GM12878 (cell line): Measurements from ENCODE around the gene NANOS1. TPM values are rescaled to one million over a fixed set of nuclear protein-coding genes. Genes with fewer than 3 reads are reported as not detected.
A peak's percentile ranks its signal among the peaks of the same experiment; 100 is the strongest.

ENCODE experiments used
- GABPA ChIP-seq: IDR thresholded peaks from 2 replicates; pipeline ENCODE4 v1.6.1; 2014; ENCODE audit warnings: antibody characterized with exemption, low read depth, mild to moderate bottlenecking, inconsistent platforms
- GATAD2B ChIP-seq: fragments of 450-650 bp; conservative IDR thresholded peaks from 2 replicates; pipeline ENCODE4 v1.6.1; 2017; ENCODE audit warnings: low read depth, mild to moderate bottlenecking, moderate library complexity
- MTA2 ChIP-seq: fragments of 450-650 bp; IDR thresholded peaks from 2 replicates; pipeline ENCODE4 v1.6.1; 2016; ENCODE audit warnings: low read depth, mild to moderate bottlenecking, moderate library complexity
- MTA3 ChIP-seq: IDR thresholded peaks from 2 replicates; pipeline ENCODE4 v1.6.1; 2012; ENCODE audit warnings: low read length, inconsistent platforms, borderline replicate concordance
- NFYB ChIP-seq: IDR thresholded peaks from 2 replicates; pipeline ENCODE4 v1.6.1; 2011; ENCODE audit warnings: low read depth, mild to moderate bottlenecking, low read length, improper control_type of control experiment, moderate library complexity; ENCODE audit not compliant: insufficient read depth
- NR2F1 ChIP-seq: fragments of 450-650 bp; conservative IDR thresholded peaks from 2 replicates; pipeline ENCODE4 v1.6.1; 2017; ENCODE audit warnings: mild to moderate bottlenecking
- NRF1 ChIP-seq: conservative IDR thresholded peaks from 2 replicates; pipeline ENCODE4 v1.6.1; 2011; ENCODE audit warnings: mild to moderate bottlenecking, low read depth, low read length, improper control_type of control experiment
- RCOR1 ChIP-seq: conservative IDR thresholded peaks from 2 replicates; pipeline ENCODE4 v1.6.1; 2012; ENCODE audit warnings: low read depth, low read length, improper control_type of control experiment
- RELA ChIP-seq: fragments of 450-650 bp; IDR thresholded peaks from 2 replicates; pipeline ENCODE4 v1.8.0; 2014; ENCODE audit warnings: borderline replicate concordance; ENCODE audit not compliant: partially characterized antibody
- SUPT20H ChIP-seq: IDR thresholded peaks from 2 replicates; pipeline ENCODE4 v1.6.1; 2011; ENCODE audit warnings: low read depth, mild to moderate bottlenecking, low read length, moderate library complexity, borderline replicate concordance; ENCODE audit not compliant: control insufficient read depth
- polyA plus RNA-seq, 11 experiments: library from polyadenylated mRNA; depleted of rRNA in 4 of 11; unstranded in 6 of 11; stranded (reverse) in 5 of 11; fragments of >200 nt; fragmentation: Nextera tagmentation in 4 of 11; fragmentation: Illumina TruSeq in 1 of 11; extraction: Ambion mirVana in 4 of 11; extraction: Trizol in 1 of 11; gene quantifications; 1 replicate in 1 of 11; 2 replicates in 10 of 11; pipeline versions ENCODE4 v1.2.1 to v1.2.3, GENCODE V29; 2011 to 2016; ENCODE audit warnings: inconsistent platforms in 2 of 11, missing spikeins in 2 of 11, low read depth in 1 of 11
- total RNA-seq, 4 experiments: library from RNA; depleted of rRNA in 3 of 4; stranded (reverse); fragments of >200 nt in 3 of 4; fragmentation: Illumina TruSeq in 1 of 4; extraction: Trizol in 1 of 4; gene quantifications; 2 replicates each; pipeline versions ENCODE4 v1.2.1 to v1.2.3, GENCODE V29; 2013 to 2021
- TF ChIP-seq, protein P1 (sequence below): fragments of 450-650 bp; IDR thresholded peaks from 2 replicates; pipeline ENCODE4 v1.6.1; 2017; ENCODE audit warnings: antibody characterized with exemption, mild to moderate bottlenecking, moderate library complexity
- TF ChIP-seq, protein P2 (sequence below): fragments of 450-650 bp; conservative IDR thresholded peaks from 2 replicates; pipeline ENCODE4 v1.6.1; 2017; ENCODE audit warnings: mild to moderate bottlenecking, moderate library complexity
- TF ChIP-seq, protein P3 (sequence below): fragments of 450-650 bp; IDR thresholded peaks from 2 replicates; pipeline ENCODE4 v1.6.1; 2017; ENCODE audit warnings: mild to moderate bottlenecking
- TF ChIP-seq, protein P4 (sequence below): IDR thresholded peaks from 2 replicates; pipeline ENCODE4 v1.6.1; 2011; ENCODE audit warnings: borderline replicate concordance, low read depth, mild to moderate bottlenecking, moderate library complexity, low read length; ENCODE audit not compliant: insufficient read depth, poor library complexity, severe bottlenecking
- TF ChIP-seq, protein P5 (sequence below): IDR thresholded peaks from 2 replicates; pipeline ENCODE4 v1.6.1; 2012; ENCODE audit warnings: low read depth, low read length, improper control_type of control experiment
- TF ChIP-seq, protein P6 (sequence below): fragments of 450-650 bp; IDR thresholded peaks from 2 replicates; pipeline ENCODE4 v1.6.1; 2016; ENCODE audit warnings: mild to moderate bottlenecking

The NANOS1 gene
- total and polyA plus RNA-seq, 10 of the 15 experiments (the other 5 are each of a cell fraction or from before 2014, with no cell fraction given), result 0.03 to 0.55 (median 0.28) TPM; not detected in 2

DNA sequence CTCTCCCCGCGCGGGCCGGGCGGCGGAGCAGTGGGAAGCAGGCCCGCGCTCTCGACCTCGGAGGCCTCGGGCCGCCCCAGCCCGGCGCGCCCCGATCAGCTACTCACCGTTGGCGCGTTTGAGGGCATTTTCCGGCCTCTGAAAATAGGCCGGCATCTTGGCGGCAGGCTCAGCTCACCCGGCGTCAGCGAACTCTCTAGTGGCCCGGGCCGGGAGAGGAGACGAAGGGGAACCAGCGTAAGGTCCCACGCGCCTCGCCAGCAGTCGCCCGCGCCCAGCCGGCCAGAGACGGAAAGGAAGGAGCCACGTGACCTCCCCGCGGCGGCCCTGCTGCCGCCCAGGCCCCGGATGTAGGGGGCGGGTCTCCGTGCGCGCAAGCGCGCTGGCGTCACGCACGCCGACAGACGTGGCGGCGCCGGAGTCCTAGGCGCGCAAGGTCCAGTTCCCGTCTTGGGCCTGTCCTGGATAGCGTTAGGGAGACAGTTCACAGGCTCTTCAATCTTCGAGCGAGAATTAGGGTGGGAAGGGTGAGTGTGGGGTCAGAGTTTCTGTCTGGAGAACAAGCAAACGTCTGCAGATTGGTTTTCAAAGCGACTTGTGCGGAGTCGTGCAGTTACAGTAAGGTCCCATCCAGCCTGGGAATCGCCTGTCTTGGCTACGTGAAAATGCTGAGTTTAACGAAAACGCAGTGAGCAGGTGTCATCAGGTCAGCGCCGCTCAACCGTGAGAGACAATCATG, 51.2 kb downstream of the NANOS1 start, which contains the start of gene EIF3A (continued):
- TF ChIP-seq, protein P1, sequence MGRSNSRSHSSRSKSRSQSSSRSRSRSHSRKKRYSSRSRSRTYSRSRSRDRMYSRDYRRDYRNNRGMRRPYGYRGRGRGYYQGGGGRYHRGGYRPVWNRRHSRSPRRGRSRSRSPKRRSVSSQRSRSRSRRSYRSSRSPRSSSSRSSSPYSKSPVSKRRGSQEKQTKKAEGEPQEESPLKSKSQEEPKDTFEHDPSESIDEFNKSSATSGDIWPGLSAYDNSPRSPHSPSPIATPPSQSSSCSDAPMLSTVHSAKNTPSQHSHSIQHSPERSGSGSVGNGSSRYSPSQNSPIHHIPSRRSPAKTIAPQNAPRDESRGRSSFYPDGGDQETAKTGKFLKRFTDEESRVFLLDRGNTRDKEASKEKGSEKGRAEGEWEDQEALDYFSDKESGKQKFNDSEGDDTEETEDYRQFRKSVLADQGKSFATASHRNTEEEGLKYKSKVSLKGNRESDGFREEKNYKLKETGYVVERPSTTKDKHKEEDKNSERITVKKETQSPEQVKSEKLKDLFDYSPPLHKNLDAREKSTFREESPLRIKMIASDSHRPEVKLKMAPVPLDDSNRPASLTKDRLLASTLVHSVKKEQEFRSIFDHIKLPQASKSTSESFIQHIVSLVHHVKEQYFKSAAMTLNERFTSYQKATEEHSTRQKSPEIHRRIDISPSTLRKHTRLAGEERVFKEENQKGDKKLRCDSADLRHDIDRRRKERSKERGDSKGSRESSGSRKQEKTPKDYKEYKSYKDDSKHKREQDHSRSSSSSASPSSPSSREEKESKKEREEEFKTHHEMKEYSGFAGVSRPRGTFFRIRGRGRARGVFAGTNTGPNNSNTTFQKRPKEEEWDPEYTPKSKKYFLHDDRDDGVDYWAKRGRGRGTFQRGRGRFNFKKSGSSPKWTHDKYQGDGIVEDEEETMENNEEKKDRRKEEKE, result no peak
- TF ChIP-seq NRF1, result peak; percentile 23; the same call in 1 of the 2 replicates
- TF ChIP-seq MTA2, result no peak
- TF ChIP-seq, protein P2, sequence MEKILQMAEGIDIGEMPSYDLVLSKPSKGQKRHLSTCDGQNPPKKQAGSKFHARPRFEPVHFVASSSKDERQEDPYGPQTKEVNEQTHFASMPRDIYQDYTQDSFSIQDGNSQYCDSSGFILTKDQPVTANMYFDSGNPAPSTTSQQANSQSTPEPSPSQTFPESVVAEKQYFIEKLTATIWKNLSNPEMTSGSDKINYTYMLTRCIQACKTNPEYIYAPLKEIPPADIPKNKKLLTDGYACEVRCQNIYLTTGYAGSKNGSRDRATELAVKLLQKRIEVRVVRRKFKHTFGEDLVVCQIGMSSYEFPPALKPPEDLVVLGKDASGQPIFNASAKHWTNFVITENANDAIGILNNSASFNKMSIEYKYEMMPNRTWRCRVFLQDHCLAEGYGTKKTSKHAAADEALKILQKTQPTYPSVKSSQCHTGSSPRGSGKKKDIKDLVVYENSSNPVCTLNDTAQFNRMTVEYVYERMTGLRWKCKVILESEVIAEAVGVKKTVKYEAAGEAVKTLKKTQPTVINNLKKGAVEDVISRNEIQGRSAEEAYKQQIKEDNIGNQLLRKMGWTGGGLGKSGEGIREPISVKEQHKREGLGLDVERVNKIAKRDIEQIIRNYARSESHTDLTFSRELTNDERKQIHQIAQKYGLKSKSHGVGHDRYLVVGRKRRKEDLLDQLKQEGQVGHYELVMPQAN, result peak; percentile 54
- TF ChIP-seq SUPT20H, result no peak
- TF ChIP-seq GABPA, result no peak
- TF ChIP-seq, protein P3, sequence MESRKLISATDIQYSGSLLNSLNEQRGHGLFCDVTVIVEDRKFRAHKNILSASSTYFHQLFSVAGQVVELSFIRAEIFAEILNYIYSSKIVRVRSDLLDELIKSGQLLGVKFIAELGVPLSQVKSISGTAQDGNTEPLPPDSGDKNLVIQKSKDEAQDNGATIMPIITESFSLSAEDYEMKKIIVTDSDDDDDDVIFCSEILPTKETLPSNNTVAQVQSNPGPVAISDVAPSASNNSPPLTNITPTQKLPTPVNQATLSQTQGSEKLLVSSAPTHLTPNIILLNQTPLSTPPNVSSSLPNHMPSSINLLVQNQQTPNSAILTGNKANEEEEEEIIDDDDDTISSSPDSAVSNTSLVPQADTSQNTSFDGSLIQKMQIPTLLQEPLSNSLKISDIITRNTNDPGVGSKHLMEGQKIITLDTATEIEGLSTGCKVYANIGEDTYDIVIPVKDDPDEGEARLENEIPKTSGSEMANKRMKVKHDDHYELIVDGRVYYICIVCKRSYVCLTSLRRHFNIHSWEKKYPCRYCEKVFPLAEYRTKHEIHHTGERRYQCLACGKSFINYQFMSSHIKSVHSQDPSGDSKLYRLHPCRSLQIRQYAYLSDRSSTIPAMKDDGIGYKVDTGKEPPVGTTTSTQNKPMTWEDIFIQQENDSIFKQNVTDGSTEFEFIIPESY, result no peak
- TF ChIP-seq, protein P4, sequence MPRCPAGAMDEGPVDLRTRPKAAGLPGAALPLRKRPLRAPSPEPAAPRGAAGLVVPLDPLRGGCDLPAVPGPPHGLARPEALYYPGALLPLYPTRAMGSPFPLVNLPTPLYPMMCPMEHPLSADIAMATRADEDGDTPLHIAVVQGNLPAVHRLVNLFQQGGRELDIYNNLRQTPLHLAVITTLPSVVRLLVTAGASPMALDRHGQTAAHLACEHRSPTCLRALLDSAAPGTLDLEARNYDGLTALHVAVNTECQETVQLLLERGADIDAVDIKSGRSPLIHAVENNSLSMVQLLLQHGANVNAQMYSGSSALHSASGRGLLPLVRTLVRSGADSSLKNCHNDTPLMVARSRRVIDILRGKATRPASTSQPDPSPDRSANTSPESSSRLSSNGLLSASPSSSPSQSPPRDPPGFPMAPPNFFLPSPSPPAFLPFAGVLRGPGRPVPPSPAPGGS, result peak; percentile 17
- TF ChIP-seq MTA3, result no peak
- no peak; the same call in 1 of the 2 replicates for TF ChIP-seq NR2F1
- TF ChIP-seq, protein P5, sequence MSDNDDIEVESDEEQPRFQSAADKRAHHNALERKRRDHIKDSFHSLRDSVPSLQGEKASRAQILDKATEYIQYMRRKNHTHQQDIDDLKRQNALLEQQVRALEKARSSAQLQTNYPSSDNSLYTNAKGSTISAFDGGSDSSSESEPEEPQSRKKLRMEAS, result peak; percentile 91
- TF ChIP-seq RCOR1, result no peak
- TF ChIP-seq, protein P6, sequence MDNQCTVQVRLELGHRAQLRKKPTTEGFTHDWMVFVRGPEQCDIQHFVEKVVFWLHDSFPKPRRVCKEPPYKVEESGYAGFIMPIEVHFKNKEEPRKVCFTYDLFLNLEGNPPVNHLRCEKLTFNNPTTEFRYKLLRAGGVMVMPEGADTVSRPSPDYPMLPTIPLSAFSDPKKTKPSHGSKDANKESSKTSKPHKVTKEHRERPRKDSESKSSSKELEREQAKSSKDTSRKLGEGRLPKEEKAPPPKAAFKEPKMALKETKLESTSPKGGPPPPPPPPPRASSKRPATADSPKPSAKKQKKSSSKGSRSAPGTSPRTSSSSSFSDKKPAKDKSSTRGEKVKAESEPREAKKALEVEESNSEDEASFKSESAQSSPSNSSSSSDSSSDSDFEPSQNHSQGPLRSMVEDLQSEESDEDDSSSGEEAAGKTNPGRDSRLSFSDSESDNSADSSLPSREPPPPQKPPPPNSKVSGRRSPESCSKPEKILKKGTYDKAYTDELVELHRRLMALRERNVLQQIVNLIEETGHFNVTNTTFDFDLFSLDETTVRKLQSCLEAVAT, result peak; percentile 14
- peak; percentile 34 for TF ChIP-seq RELA
- peak; percentile 9 for TF ChIP-seq GATAD2B
- TF ChIP-seq NFYB, result no peak
